Fibroblast of lung (primary cell): ENCODE measurements around the gene PPP1R9B. TPM values are rescaled to one million over a fixed set of nuclear protein-coding genes. Genes with fewer than 3 reads are reported as not detected.

Source experiments
- DNase-seq, 2 donors: peaks; one replicate each; pipeline versions ENCODE4 v3.0.0 to v3.0.0-alpha.2; 2010; ENCODE audit warnings: low read depth in 2 of 2
- H2AFZ ChIP-seq: 2 replicates; pipeline ENCODE4 v1.5.1; 2012; ENCODE audit warnings: low read length, control low read depth, inconsistent platforms
- H3K27ac ChIP-seq: 2 replicates; pipeline ENCODE4 v1.5.1; 2011; ENCODE audit warnings: low read length, control low read depth; ENCODE audit not compliant: insufficient read depth
- H3K27me3 ChIP-seq: 2 replicates; pipeline ENCODE4 v1.5.1; 2011; ENCODE audit warnings: mild to moderate bottlenecking, low read length; ENCODE audit not compliant: control insufficient read depth, insufficient read depth
- H3K36me3 ChIP-seq: 2 replicates; pipeline ENCODE4 v1.5.1; 2011; ENCODE audit warnings: low read length; ENCODE audit not compliant: control insufficient read depth, insufficient read depth
- H3K4me1 ChIP-seq: 2 replicates; pipeline ENCODE4 v1.5.1; 2011; ENCODE audit warnings: low read length; ENCODE audit not compliant: control insufficient read depth, insufficient read depth; ENCODE audit errors: extremely low read depth
- H3K4me2 ChIP-seq: 2 replicates; pipeline ENCODE4 v1.5.1; 2011; ENCODE audit warnings: low read length, control low read depth; ENCODE audit not compliant: insufficient read depth; ENCODE audit errors: extremely low read depth
- H3K4me3 ChIP-seq, 4 experiments: fragments of 200-600 bp in 1 of 4; sonication (generic) in 1 of 4; replicated peaks in 1 of 4; 2 replicates each; pipeline ENCODE4 v1.5.1; 2011 to 2016; ENCODE audit warnings: low read length in 4 of 4, low read depth in 3 of 4, mild to moderate bottlenecking in 3 of 4, control low read depth in 2 of 4, inconsistent platforms in 1 of 4, mixed read lengths in 1 of 4; ENCODE audit not compliant: insufficient read depth in 1 of 4; ENCODE audit errors: control extremely low read depth in 1 of 4
- H3K79me2 ChIP-seq: 2 replicates; pipeline ENCODE4 v1.5.1; 2012; ENCODE audit warnings: mild to moderate bottlenecking, low read length, inconsistent platforms; ENCODE audit not compliant: control insufficient read depth, insufficient read depth
- H3K9ac ChIP-seq: 2 replicates; pipeline ENCODE4 v1.5.1; 2011; ENCODE audit warnings: mild to moderate bottlenecking, low read length, control low read depth; ENCODE audit not compliant: insufficient read depth
- H3K9me3 ChIP-seq: 2 replicates; pipeline ENCODE4 v1.5.1; 2012; ENCODE audit warnings: low read depth, low read length; ENCODE audit not compliant: control insufficient read depth, insufficient read depth
- H4K20me1 ChIP-seq: 2 replicates; pipeline ENCODE4 v1.5.1; 2011; ENCODE audit warnings: low read length; ENCODE audit not compliant: control insufficient read depth, insufficient read depth; ENCODE audit errors: extremely low read depth
- CTCF ChIP-seq, 2 donors: IDR thresholded peaks in 1 of 2; conservative IDR thresholded peaks in 1 of 2; 1 replicate in 1 of 2; 2 replicates in 1 of 2; pipeline ENCODE4 v1.5.1; 2011 to 2012; ENCODE audit warnings: low read length in 2 of 2, control low read depth in 1 of 2, inconsistent platforms in 1 of 2, low read depth in 1 of 2, mild to moderate bottlenecking in 1 of 2
- EZH2 ChIP-seq: IDR thresholded peaks from 2 replicates; pipeline ENCODE4 v1.5.1; 2012; ENCODE audit warnings: low read length, control low read depth, mild to moderate bottlenecking; ENCODE audit errors: missing control alignments
- polyA plus RNA-seq, 2 donors: library from polyadenylated mRNA; depleted of rRNA in 1 of 2; stranded (reverse) in 1 of 2; unstranded in 1 of 2; fragments of >200 nt; gene quantifications; 2 replicates each; pipeline ENCODE4 v1.2.1, GENCODE V29; 2011 to 2012; ENCODE audit warnings: missing spikeins in 1 of 2
- total RNA-seq: library from RNA; depleted of rRNA; stranded (reverse); fragments of >200 nt; gene quantifications from 2 replicates; pipeline ENCODE4 v1.2.1, GENCODE V29; 2014

PPP1R9B gene
- total and polyA plus RNA-seq, 2 donors (not counting 1 experiment from before 2014, with no cell fraction given) = 22.1 to 41.5 TPM

DNA sequence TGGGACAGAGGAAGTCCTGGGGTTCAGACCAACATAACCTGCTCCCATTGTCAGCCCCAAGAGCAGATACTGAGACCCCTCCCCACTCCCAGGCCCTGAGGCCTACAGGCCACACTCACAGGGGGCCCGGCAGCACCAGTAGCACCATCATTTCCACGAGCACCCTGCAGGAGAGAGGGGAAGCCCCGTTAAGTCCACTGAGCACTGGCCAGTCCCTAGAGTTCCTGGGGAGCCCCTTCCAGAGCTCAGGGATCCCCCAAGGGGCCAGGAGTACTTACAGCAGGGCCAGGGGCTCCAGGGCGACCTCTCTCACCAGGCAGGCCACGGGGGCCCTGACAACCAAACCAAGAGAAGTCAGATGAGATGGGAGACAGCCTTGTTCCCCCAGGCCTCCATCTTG is 45.6 kb upstream of the PPP1R9B start:
- Histone ChIP-seq H3K4me1 (peaks cover 36% of the 10 kb centered on the region), H3K79me2 (peaks cover 94% of the 10 kb centered on the region), H4K20me1 (no peaks in the 10 kb centered on the region), H3K27me3 (no peaks in the 10 kb centered on the region), H3K27ac (peak overlapping the region; percentile 58), H3K9ac (peak overlapping the region; percentile 25), H3K36me3 (peaks cover 72% of the 10 kb centered on the region), H3K4me2 (peak overlapping the region; percentile 52), H2AFZ (no peak overlapping the region), H3K4me3 (peak overlapping the region in 1 of 4 experiments; percentile 90), H3K9me3 (no peaks in the 10 kb centered on the region)
- peak in 1 of 2 donors; percentile 39 for DNase-seq
- TF ChIP-seq EZH2 (no peak), CTCF (conservative IDR thresholded peaks at IDR 0.05 in 1 of 2, IDR thresholded peaks at IDR 0.05 in 1 of 2; ENCODE audit: low read depth in 1 of 2, low read length in 2 of 2) (no peak)

- Histone ChIP-seq H3K27ac (peak overlapping the region; percentile 58), H3K79me2 (peaks cover 94% of the 10 kb centered on the region), H3K27me3 (no peaks in the 10 kb centered on the region), H3K9ac (peak overlapping the region; percentile 4), H3K4me3 (peak overlapping the region in 1 of 4 experiments; percentile 90), H4K20me1 (peaks cover 3% of the 10 kb centered on the region), H3K4me2 (peak overlapping the region; percentile 54), H3K36me3 (peaks cover 81% of the 10 kb centered on the region), H3K4me1 (peaks cover 36% of the 10 kb centered on the region), H3K9me3 (no peaks in the 10 kb centered on the region), H2AFZ (no peak overlapping the region)
- DNase-seq = peak in 1 of 2 donors; percentile 73
- TF ChIP-seq CTCF (conservative IDR thresholded peaks at IDR 0.05 in 1 of 2, IDR thresholded peaks at IDR 0.05 in 1 of 2; ENCODE audit: low read depth in 1 of 2, low read length in 2 of 2) (peak; percentile 32 to 38), EZH2 (no peak)
Measured at GRCh38 chr17:50194934-50195865, 44.7 kb upstream of the PPP1R9B start.

- Histone ChIP-seq H2AFZ (no peak overlapping the region), H3K9me3 (no peaks in the 10 kb centered on the region), H3K27me3 (no peaks in the 10 kb centered on the region), H3K36me3 (peaks cover 86% of the 10 kb centered on the region), H3K4me1 (peaks cover 36% of the 10 kb centered on the region), H4K20me1 (peaks cover 3% of the 10 kb centered on the region), H3K27ac (peak overlapping the region; percentile 46), H3K79me2 (peaks cover 93% of the 10 kb centered on the region), H3K4me2 (peak overlapping the region; percentile 3), H3K9ac (peak overlapping the region; percentile 28), H3K4me3 (peak overlapping the region in 1 of 4 experiments; percentile 90)
- no peak for TF ChIP-seq CTCF (conservative IDR thresholded peaks at IDR 0.05 in 1 of 2, IDR thresholded peaks at IDR 0.05 in 1 of 2; ENCODE audit: low read depth in 1 of 2, low read length in 2 of 2)
- no peak for TF ChIP-seq EZH2
- peak in 1 of 2 donors; percentile 54 for DNase-seq
Measured at GRCh38 chr17:50194140-50194933, 43.9 kb upstream of the PPP1R9B start.
